ENCODE data around the gene SMIM13.

SMIM13 gene

DNA sequence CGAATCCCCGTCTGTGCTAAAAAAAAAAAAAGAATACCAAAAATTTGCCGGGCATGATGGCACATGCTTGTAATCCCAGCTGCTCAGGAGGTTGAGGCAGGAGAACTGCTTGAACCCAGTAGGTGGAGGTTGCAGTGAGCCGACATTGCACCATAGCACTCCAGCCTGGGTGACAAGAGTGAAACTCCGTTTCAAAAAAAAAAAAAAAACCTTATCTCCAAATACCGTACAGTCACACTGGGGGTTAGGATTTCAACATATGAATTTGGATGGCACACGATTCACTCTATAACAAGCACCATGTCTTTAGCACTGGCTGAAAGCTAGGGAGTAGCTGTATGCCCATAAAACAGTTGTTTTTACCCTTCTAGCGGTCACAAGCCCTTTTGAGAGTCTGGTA lies 3.8 kb downstream of the SMIM13 start:
- TF ChIP-seq, protein P1, sequence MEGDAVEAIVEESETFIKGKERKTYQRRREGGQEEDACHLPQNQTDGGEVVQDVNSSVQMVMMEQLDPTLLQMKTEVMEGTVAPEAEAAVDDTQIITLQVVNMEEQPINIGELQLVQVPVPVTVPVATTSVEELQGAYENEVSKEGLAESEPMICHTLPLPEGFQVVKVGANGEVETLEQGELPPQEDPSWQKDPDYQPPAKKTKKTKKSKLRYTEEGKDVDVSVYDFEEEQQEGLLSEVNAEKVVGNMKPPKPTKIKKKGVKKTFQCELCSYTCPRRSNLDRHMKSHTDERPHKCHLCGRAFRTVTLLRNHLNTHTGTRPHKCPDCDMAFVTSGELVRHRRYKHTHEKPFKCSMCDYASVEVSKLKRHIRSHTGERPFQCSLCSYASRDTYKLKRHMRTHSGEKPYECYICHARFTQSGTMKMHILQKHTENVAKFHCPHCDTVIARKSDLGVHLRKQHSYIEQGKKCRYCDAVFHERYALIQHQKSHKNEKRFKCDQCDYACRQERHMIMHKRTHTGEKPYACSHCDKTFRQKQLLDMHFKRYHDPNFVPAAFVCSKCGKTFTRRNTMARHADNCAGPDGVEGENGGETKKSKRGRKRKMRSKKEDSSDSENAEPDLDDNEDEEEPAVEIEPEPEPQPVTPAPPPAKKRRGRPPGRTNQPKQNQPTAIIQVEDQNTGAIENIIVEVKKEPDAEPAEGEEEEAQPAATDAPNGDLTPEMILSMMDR (IDR thresholded peaks at IDR 0.05), result no peak

DNA sequence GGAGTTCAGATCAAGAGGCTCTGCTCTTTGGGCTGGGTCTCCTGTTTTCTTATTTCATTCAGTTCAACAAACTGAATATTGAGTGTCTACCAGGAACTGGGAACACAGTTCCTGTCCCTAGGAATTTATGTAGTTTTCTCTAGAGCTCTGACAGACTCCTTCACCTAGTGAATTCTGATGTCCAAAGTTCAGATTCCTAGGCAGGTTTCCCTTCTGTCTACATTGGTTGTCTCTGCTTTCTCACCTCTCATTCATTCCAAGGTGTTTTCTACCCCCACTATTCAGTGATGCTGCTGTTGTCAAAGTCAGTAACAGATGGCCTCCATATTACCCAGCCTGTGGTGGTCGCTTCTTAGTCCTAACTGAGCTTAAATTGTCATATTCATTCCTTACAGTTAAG lies 4.4 kb downstream of the SMIM13 start:
- TF ChIP-seq, protein P1 (IDR thresholded peaks at IDR 0.05), result no peak

DNA sequence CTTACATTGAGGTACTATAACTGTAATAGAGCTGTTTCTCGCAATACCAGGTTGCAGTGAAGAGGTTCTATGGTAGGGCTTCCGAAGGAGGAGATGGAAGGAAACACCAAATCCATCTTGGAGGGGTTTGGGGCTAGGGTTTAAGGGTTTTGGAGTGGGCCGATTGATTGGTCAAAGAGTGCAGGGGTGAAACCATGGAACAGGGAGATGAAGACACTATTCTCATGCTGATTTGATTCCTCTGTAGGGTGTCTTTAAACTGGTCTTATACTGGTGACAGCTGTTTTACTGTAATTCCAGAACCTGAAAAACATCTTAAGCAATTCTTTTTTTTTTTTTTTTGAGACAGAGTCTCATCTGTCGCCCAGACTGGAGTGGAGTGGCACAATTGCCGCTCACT lies 7.8 kb downstream of the SMIM13 start:
- TF ChIP-seq, protein P1 (IDR thresholded peaks at IDR 0.05), result no peak

DNA sequence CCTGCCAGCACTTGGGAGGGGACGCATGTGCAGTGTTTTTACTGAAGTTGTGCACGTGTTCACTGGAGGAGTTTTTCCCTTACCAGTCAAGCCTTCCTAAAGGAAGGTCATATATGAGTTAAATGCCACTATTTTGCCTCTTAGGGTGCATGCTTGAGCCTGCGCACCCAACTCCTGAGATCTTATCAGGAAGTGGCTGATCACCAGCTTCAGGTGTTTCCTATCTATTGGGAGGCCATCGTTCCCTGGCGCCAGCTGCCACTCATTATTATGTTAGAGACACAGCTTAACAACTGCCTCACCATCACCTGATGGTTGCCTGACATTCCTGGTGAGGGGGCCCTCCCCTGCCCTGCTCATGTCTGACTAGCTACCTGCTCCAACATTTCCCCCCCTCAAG lies 9.4 kb downstream of the SMIM13 start:
- TF ChIP-seq, protein P1 (IDR thresholded peaks at IDR 0.05), result no peak

DNA sequence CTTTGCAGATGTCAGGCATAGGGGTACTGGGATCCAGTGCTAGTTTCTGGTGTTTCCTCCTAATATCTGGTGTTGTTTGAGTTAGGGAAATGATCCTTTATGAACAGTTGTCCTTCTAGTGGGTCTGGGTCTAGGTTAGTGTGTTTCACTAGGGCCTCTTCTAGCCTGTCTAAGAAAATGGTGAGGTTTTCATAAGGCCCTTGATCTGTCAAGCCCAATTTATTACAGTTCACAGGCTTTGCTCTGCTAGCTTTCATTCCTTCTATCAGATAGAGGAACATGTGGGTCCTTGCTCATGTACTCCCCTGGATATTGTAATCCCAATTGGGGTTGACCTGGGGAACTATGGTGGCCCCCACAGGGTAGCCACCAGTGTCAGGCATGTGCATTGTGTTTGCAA lies 15.1 kb downstream of the SMIM13 start:
- TF ChIP-seq, protein P1 (IDR thresholded peaks at IDR 0.05), result no peak

DNA sequence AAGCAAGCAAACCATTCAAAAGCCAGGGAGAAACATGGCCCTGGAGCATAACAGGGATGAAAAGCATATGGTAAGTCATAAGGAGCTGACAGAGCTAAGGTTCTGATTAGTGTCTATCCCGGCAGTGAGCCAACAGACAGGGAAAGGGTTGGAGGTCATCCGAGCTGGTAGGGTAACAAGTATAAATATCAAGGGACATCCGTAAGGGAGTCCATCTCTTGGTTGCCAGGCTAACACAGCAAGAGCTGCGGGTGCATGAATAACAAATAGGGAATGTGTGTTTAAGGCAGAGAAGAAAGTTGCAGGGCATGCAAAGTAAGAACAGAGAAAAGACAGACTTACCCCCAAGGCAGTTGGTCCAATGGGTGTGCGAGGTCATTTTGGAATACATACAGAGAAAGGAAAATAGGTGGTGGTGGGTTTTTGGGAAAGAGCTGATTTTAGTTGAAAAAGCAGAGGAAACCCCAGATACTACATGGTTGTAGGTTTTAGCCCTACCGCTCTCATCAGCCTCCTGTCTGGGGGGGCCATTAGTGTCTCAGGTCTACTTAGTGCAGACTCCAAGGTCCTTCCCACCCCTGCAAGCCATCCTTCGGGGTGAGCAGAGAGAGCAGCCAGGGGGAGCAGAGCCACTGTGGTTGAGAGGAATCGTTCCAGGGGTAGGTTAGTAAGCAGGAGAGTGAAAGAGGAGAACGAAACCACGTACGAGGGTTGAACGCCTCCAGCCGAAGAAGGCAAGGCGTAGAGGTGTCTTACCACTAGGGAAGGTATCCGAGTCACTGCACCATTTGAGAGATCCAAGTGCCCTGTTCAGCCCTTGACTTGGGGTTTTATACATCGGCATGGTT lies 17.5 kb downstream of the SMIM13 start, which contains the start of gene ERVFRD-1:
Gene ERVFRD-1 (minus strand): TSS at position 805 of the 848 bp plus-strand sequence. CDS start 6,415 bp downstream, outside the sequence.
- TF ChIP-seq, protein P1 (IDR thresholded peaks at IDR 0.05), result no peak

DNA sequence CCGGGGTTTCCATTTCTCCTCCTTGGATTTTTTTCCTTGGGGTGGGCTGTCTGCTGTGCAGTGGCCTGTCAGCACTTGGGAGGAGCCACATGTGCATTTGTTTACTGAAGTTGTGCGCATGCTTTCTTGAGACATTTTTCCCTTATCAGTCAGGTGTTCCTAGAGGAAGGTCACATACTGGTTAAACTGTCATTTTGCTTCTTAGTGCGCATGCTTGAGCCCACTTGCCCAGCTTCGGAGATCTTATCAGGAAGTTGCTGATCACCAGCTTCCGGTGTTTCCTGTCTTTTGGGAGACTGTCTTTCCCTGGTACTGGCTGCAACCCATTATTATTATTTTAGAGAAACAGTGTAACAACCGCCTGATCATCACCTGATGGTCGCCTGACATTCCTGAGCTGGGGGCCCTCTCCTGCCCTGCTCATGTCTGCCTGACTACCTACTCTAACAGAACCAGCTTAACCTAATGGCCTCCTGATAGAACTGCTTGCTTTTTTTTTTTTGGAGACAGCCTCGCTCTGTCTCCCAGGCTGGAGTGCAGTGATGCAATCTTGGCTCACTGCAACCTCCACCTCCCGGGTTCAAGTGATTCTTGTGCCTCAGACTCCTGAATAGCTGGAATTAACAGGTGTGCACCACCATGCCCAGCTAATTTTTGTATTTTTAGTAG lies 18.3 kb downstream of the SMIM13 start:
- TF ChIP-seq, protein P1 (IDR thresholded peaks at IDR 0.05), result no peak

Measured in LNCAP (cell line).